T-cell (primary cell): Measurements from ENCODE around the gene TMEM129. TPM values are rescaled to one million over a fixed set of nuclear protein-coding genes. Genes with fewer than 3 reads are reported as not detected.

ENCODE experiments used
- ATAC-seq, 4 experiments: fragments of 200-7000 bp in 3 of 4; fragments of 150-1000 bp in 1 of 4; cut with Tn5 transposase; replicated peaks in 1 of 4; 1 replicate in 3 of 4; 2 replicates in 1 of 4; pipeline ENCODE4 v1.10.0; 2021; ENCODE audit warnings: moderate library complexity in 3 of 4, mild to moderate bottlenecking in 2 of 4, moderate number of reproducible peaks in 1 of 4
- CTCF ChIA-PET, 2 donors: fragments of 300-600 bp; sonication (Branson Sonifier 250); formaldehyde crosslinking; loops; one replicate each; lab custom pipeline; 2022; ENCODE audit warnings: antibody characterized with exemption in 2 of 2; lab: Charles Lee
- POLR2A ChIA-PET, 2 donors: fragments of 300-600 bp; sonication (Branson Sonifier 250); formaldehyde crosslinking; loops; one replicate each; lab custom pipeline; 2022; ENCODE audit warnings: antibody characterized with exemption in 2 of 2; lab: Charles Lee
- DNase-seq, 35 experiments: peaks; one replicate each; pipeline versions ENCODE4 v3.0.0 to v3.0.0-alpha.2; 2013 to 2023
- H3K27ac ChIP-seq: one replicate; pipeline ENCODE4 v1.5.1; 2013; ENCODE audit warnings: low read length
- H3K27me3 ChIP-seq, 2 experiments: replicated peaks in 1 of 2; 1 replicate in 1 of 2; 2 replicates in 1 of 2; pipeline versions ENCODE4 v1.6.1 to v1.7.0; 2013; ENCODE audit warnings: low read length in 1 of 2, mixed read lengths in 1 of 2; ENCODE audit not compliant: control insufficient read depth in 2 of 2, insufficient read depth in 2 of 2; ENCODE audit errors: extremely low read depth in 1 of 2
- H3K36me3 ChIP-seq, 2 donors: 1 replicate in 1 of 2; 2 replicates in 1 of 2; pipeline versions ENCODE4 v1.6.1 to v1.7.0; 2013; ENCODE audit warnings: low read length in 1 of 2; ENCODE audit not compliant: control insufficient read depth in 2 of 2, insufficient read depth in 1 of 2; ENCODE audit errors: extremely low read depth in 1 of 2
- H3K4me1 ChIP-seq, 2 experiments: 1 replicate in 1 of 2; 2 replicates in 1 of 2; pipeline versions ENCODE4 v1.6.1 to v1.7.0; 2013; ENCODE audit warnings: low read length in 2 of 2, mixed read lengths in 1 of 2; ENCODE audit not compliant: insufficient read depth in 2 of 2, control insufficient read depth in 1 of 2; ENCODE audit errors: extremely low read depth in 1 of 2
- H3K4me3 ChIP-seq, 2 donors: 1 replicate in 1 of 2; 2 replicates in 1 of 2; pipeline versions ENCODE4 v1.5.1 to v1.7.0; 2013; ENCODE audit warnings: mild to moderate bottlenecking in 2 of 2, low read length in 1 of 2, moderate library complexity in 1 of 2; ENCODE audit not compliant: control insufficient read depth in 1 of 2; ENCODE audit errors: extremely low read depth in 1 of 2
- H3K9me3 ChIP-seq: 2 replicates; pipeline ENCODE4 v1.7.0; 2013
- H3K27ac Mint-ChIP-seq, 2 donors: one replicate each; pipeline ENCODE4 v1.8.0; 2020 to 2021; ENCODE audit warnings: mild to moderate bottlenecking in 2 of 2, mixed read lengths in 2 of 2
- H3K27me3 Mint-ChIP-seq, 2 donors: one replicate each; pipeline ENCODE4 v1.8.0; 2021 to 2022; ENCODE audit warnings: mixed read lengths in 2 of 2
- H3K36me3 Mint-ChIP-seq: one replicate; pipeline ENCODE4 v1.8.0; 2021; ENCODE audit warnings: mixed read lengths
- H3K4me1 Mint-ChIP-seq, 3 donors: one replicate each; pipeline ENCODE4 v1.8.0; 2020 to 2022; ENCODE audit warnings: mixed read lengths in 3 of 3, mild to moderate bottlenecking in 1 of 3
- H3K4me3 Mint-ChIP-seq, 3 donors: one replicate each; pipeline ENCODE4 v1.8.0; 2020 to 2022; ENCODE audit warnings: mild to moderate bottlenecking in 3 of 3, mixed read lengths in 3 of 3, moderate library complexity in 3 of 3
- H3K9me3 Mint-ChIP-seq, 3 donors: one replicate each; pipeline ENCODE4 v1.8.0; 2020 to 2022; ENCODE audit warnings: mixed read lengths in 3 of 3
- WGBS: methylation state at CpG from one replicate; pipeline ENCODE4 v1.1.5; 2013; ENCODE audit warnings: missing lambda C conversion rate; ENCODE audit not compliant: insufficient coverage; 5-methylcytosine and 5-hydroxymethylcytosine counted together
- total RNA-seq, 35 experiments: library from RNA in 6 of 35; stranded (reverse) in 6 of 35; fragments of 120-200 nt in 1 of 35; gene quantifications; one replicate each; pipeline versions ENCODE4 v1.2.1 to v1.2.4 and lab custom pipeline; 2013 to 2026

Gene TMEM129
- total RNA-seq, 5 donors from 2014 or later (not counting 1 experiment from before 2014, with no cell fraction given), result 22.9 to 49.4 (median 46.3) TPM

GRCh38 chr4:1735215-1735614 is 14.1 kb upstream of the TMEM129 start:
- Mint-ChIP-seq H3K27me3 (no peaks in the 10 kb centered on the region), H3K9me3 (peaks cover 0 to 7% (median 6%) of the 10 kb centered on the region in 3 donors), H3K4me3 (no peak overlapping the region), H3K27ac (no peak overlapping the region), H3K36me3 (peaks cover 45% of the 10 kb centered on the region), H3K4me1 (peaks cover 0 to 5% (median 4%) of the 10 kb centered on the region in 3 donors)
- no peaks in the 10 kb centered on the region for H3K27me3 ChIP-seq
- H3K36me3 ChIP-seq, result peaks cover 38 to 86% of the 10 kb centered on the region in 2 donors
- no peak overlapping the region for H3K27ac ChIP-seq
- no peak for ATAC-seq
- POLR2A ChIA-PET, result no interaction called here
- WGBS, result 93% methylated on average over 17 of the region's 20 CpGs
- H3K4me1 ChIP-seq, result peaks cover 0 to 13% of the 10 kb centered on the region in 2 experiments
- DNase-seq, result no peak
- CTCF ChIA-PET, result no interaction called here
- H3K9me3 ChIP-seq, result no peaks in the 10 kb centered on the region
- H3K4me3 ChIP-seq, result no peak overlapping the region

DNA sequence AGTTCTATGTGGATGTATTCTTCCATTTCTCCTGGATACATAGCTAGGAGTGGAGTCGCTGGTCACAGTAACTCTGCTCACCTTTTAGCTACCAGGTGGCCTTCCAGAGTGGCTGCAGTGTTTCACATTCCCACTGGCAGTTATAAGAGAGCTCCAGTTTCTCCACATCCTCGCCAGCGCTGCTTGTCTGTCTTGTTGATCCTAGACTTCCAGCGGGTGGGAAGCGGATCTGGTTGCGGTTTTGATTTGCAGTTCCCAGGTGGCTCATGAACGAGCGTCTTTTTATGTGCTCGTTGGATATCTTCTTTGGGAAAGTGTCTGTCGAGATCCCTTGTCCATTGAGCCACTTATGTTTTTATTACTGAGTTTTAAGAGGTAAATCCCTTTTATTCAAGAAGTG is 11.8 kb upstream of the TMEM129 start:
- 100% methylated on average over 7 of the region's 10 CpGs for WGBS
- CTCF ChIA-PET, result interaction anchor here (0.8 to 1.0 kb wide), 2 partner anchors 40 kb away, joined by 3 read pairs; no protein-coding TSS in a partner anchor
- Mint-ChIP-seq H3K36me3 (peaks cover 40% of the 10 kb centered on the region), H3K9me3 (no peaks in the 10 kb centered on the region), H3K27ac (no peak overlapping the region), H3K27me3 (no peaks in the 10 kb centered on the region), H3K4me1 (peaks cover 13 to 22% (median 21%) of the 10 kb centered on the region in 3 donors), H3K4me3 (no peak overlapping the region)
- Histone ChIP-seq H3K36me3 (peaks cover 42 to 83% of the 10 kb centered on the region in 2 donors), H3K4me3 (no peak overlapping the region), H3K27ac (no peak overlapping the region), H3K4me1 (peaks cover 0 to 35% of the 10 kb centered on the region in 2 experiments), H3K9me3 (no peaks in the 10 kb centered on the region), H3K27me3 (no peaks in the 10 kb centered on the region)
- POLR2A ChIA-PET, result no interaction called here
- ATAC-seq, result no peak
- DNase-seq, result no peak

DNA sequence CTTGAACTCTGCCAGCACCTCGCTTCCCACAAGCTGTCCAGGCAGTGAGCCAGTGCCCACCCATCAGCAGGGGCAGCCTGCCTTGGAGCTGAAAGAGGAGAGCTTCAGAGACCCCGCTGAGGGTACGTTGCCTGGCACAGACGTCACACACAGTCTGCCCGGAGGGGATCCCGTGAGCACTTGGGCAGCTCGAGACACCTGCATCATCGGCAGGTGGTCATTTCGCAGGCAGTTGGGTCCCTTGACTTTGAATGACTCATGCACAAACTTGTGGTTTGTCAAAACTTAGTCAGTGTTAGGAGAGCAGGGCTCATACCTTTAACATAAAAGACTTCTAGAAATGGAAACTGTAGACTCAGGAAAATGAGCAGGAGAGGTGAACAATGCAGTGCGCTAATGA is 10.1 kb upstream of the TMEM129 start:
- Histone ChIP-seq H3K36me3 (peaks cover 34 to 80% of the 10 kb centered on the region in 2 donors), H3K9me3 (no peaks in the 10 kb centered on the region)
- no peak for DNase-seq

GRCh38 chr4:1730532-1731135 is 9.5 kb upstream of the TMEM129 start:
- ChIA-PET CTCF (interaction anchor here (0.6 to 2.3 kb wide), 4 partner anchors 28 to 43 kb away, joined by 4 to 13 read pairs (median 6); no protein-coding TSS in a partner anchor), POLR2A (no interaction called here)
- Histone ChIP-seq H3K27me3 (no peaks in the 10 kb centered on the region), H3K9me3 (no peaks in the 10 kb centered on the region), H3K36me3 (peaks cover 28 to 77% of the 10 kb centered on the region in 2 donors), H3K27ac (no peak overlapping the region), H3K4me1 (peaks cover 4 to 55% of the 10 kb centered on the region in 2 experiments), H3K4me3 (no peak overlapping the region)
- peaks cover 38% of the 10 kb centered on the region for H3K36me3 Mint-ChIP-seq
- H3K27ac Mint-ChIP-seq, result no peak overlapping the region
- H3K4me1 Mint-ChIP-seq, result peaks cover 32 to 44% (median 38%) of the 10 kb centered on the region in 3 donors
- no peak for DNase-seq
- H3K4me3 Mint-ChIP-seq, result no peak overlapping the region
- H3K27me3 Mint-ChIP-seq, result no peaks in the 10 kb centered on the region
- H3K9me3 Mint-ChIP-seq, result no peaks in the 10 kb centered on the region
- no peak for ATAC-seq
- WGBS, result 92% methylated on average over 13 of the region's 16 CpGs

More for the DNA sequence above, 10.1 kb upstream of the TMEM129 start:
- H3K27ac Mint-ChIP-seq, result no peak overlapping the region
- ChIA-PET POLR2A (no interaction called here), CTCF (no interaction called here)
- no peaks in the 10 kb centered on the region for H3K27me3 Mint-ChIP-seq
- H3K36me3 Mint-ChIP-seq, result peaks cover 38% of the 10 kb centered on the region
- no peak overlapping the region for H3K27ac ChIP-seq
- no peaks in the 10 kb centered on the region for H3K9me3 Mint-ChIP-seq
- peaks cover under 1 to 49% of the 10 kb centered on the region in 2 experiments for H3K4me1 ChIP-seq
- H3K27me3 ChIP-seq, result no peaks in the 10 kb centered on the region
- no peak for ATAC-seq
- no peak overlapping the region for H3K4me3 Mint-ChIP-seq
- H3K4me1 Mint-ChIP-seq, result peaks cover 29 to 39% (median 34%) of the 10 kb centered on the region in 3 donors
- H3K4me3 ChIP-seq, result no peak overlapping the region
- WGBS, result 51% methylated on average over 7 of the region's 10 CpGs

GRCh38 chr4:1728061-1728980 is 7.2 kb upstream of the TMEM129 start:
- Histone ChIP-seq H3K27ac (no peak overlapping the region), H3K9me3 (no peaks in the 10 kb centered on the region), H3K4me1 (peaks cover 6 to 78% of the 10 kb centered on the region in 2 experiments), H3K27me3 (no peaks in the 10 kb centered on the region), H3K36me3 (peaks cover 22 to 67% of the 10 kb centered on the region in 2 donors), H3K4me3 (no peak overlapping the region)
- peaks cover 49 to 63% (median 56%) of the 10 kb centered on the region in 3 donors for H3K4me1 Mint-ChIP-seq
- no peak overlapping the region for H3K27ac Mint-ChIP-seq
- no peaks in the 10 kb centered on the region for H3K27me3 Mint-ChIP-seq
- H3K9me3 Mint-ChIP-seq, result no peaks in the 10 kb centered on the region
- H3K36me3 Mint-ChIP-seq, result peaks cover 38% of the 10 kb centered on the region
- POLR2A ChIA-PET, result no interaction called here
- peak overlapping the region in 1 of 3 donors; percentile 35 for H3K4me3 Mint-ChIP-seq
- WGBS, result 96% methylated on average over 21 of the region's 31 CpGs
- no peak for ATAC-seq
- CTCF ChIA-PET, result interaction anchor here (0.8 to 6.1 kb wide), 4 partner anchors 35 to 37 kb away, joined by 3 to 75 read pairs (median 8); no protein-coding TSS in a partner anchor
- DNase-seq, result no peak
